HG03575 (cell line): ENCODE results near the gene NIF3L1.

Experiments
- ATAC-seq: cut with Tn5 transposase; IDR thresholded peaks from one replicate; pipeline ENCODE4 v1.9.1; 2021; ENCODE audit not compliant: unreplicated experiment, insufficient number of reproducible peaks, low FRiP score; ENCODE audit errors: extremely low read depth

The NIF3L1 gene

DNA sequence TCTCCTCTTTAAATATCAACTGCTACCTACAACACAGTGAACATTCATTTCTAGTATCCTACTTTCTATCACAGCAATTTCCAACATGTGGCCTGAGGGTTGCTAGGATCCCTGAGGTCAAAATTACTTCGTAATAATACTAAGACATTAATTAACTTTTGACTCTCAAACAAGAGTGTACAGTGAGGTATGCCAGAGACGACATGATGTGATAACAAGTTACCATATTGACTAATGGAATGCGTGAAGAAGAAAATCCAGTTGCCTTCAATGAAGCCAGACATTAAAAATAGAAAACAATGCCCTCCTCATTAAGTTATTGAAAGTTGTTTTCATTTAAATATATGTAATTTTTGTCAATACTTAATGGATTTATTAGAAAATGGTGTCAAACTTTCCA lies 61.2 kb downstream of the NIF3L1 start:
- no peak for ATAC-seq
